K562 (cell line): Measurements from ENCODE around the gene FAM98C. TPM values are rescaled to one million over a fixed set of nuclear protein-coding genes. Genes with fewer than 3 reads are reported as not detected.

Experiments used
- ARID2 ChIP-seq: fragments of 450-650 bp; IDR thresholded peaks from 2 replicates; pipeline ENCODE4 v1.6.1; 2017; ENCODE audit warnings: antibody characterized with exemption, mild to moderate bottlenecking
- IFI16 ChIP-seq: fragments of 250-450 bp; sonication (Bioruptor Pico); IDR thresholded peaks from 2 replicates; pipeline ENCODE4 v2.1.2; 2022; ENCODE audit warnings: mild to moderate bottlenecking, inconsistent platforms
- NR1H2 ChIP-seq: sonication (generic); formaldehyde crosslinking; IDR thresholded peaks from 2 replicates; pipeline ENCODE4 v1.4.0; 2020; ENCODE audit warnings: mild to moderate bottlenecking, missing genetic modification reagents
- PTBP1 ChIP-seq: fragments of 200-400 bp; formaldehyde crosslinking; IDR thresholded peaks from 2 replicates; pipeline ENCODE4 v1.6.1; 2017; ENCODE audit warnings: low read depth, low read length
- REST ChIP-seq, 2 experiments: fragments of 450-650 bp; formaldehyde crosslinking in 1 of 2; IDR thresholded peaks; 2 replicates each; pipeline versions ENCODE4 v1.4.0 to v1.6.1; 2014 to 2020; ENCODE audit warnings: mild to moderate bottlenecking in 2 of 2, borderline replicate concordance in 1 of 2, low read depth in 1 of 2
- SRF ChIP-seq, 2 experiments: fragments of 250-450, 450-650 bp in 1 of 2; sonication (Bioruptor Pico) in 1 of 2; sonication (generic) in 1 of 2; formaldehyde crosslinking; IDR thresholded peaks; 2 replicates each; pipeline versions ENCODE4 v1.5.0 to v1.5.1; 2020 to 2022; ENCODE audit warnings: mild to moderate bottlenecking in 1 of 2, missing genetic modification reagents in 1 of 2
- SRSF1 ChIP-seq: fragments of 200-400 bp; formaldehyde crosslinking; IDR thresholded peaks from 2 replicates; pipeline ENCODE4 v1.6.1; 2017; ENCODE audit warnings: mild to moderate bottlenecking, low read depth, low read length, moderate library complexity
- TSHZ1 ChIP-seq: fragments of 250-450 bp; sonication (Bioruptor Pico); IDR thresholded peaks from 2 replicates; pipeline ENCODE4 v1.4.0; 2020; ENCODE audit warnings: mild to moderate bottlenecking, moderate library complexity
- YY1 ChIP-seq, 3 experiments: IDR thresholded peaks; 2 replicates each; pipeline ENCODE4 v1.6.1; 2011; ENCODE audit warnings: low read length in 2 of 3, mild to moderate bottlenecking in 2 of 3, moderate library complexity in 2 of 3, borderline replicate concordance in 1 of 3, control low read depth in 1 of 3, low read depth in 1 of 3; ENCODE audit not compliant: insufficient read depth in 3 of 3, insufficient replicate concordance in 2 of 3, control insufficient read depth in 1 of 3, insufficient read length in 1 of 3; ENCODE audit errors: extremely low read depth in 1 of 3
- ZKSCAN1 ChIP-seq: fragments of 150-350 bp; IDR thresholded peaks from 2 replicates; pipeline ENCODE4 v1.6.1; 2016; ENCODE audit warnings: low read depth, low read length
- ZNF408 ChIP-seq: fragments of 250-450 bp; sonication (Bioruptor Pico); IDR thresholded peaks from 2 replicates; pipeline ENCODE4 v1.4.0; 2020; ENCODE audit warnings: low read depth, mild to moderate bottlenecking, moderate library complexity
- ZNF511 ChIP-seq: sonication (generic); formaldehyde crosslinking; IDR thresholded peaks from 2 replicates; pipeline ENCODE4 v1.8.0; 2022; ENCODE audit warnings: mild to moderate bottlenecking, missing genetic modification reagents
- ZNF76 ChIP-seq: fragments of 250-450 bp; sonication (Bioruptor Pico); IDR thresholded peaks from 2 replicates; pipeline ENCODE4 v1.4.0; 2020; ENCODE audit warnings: mild to moderate bottlenecking, moderate library complexity, borderline replicate concordance
- polyA plus RNA-seq, 8 experiments: library from polyadenylated mRNA; depleted of rRNA in 4 of 8; stranded (reverse) in 5 of 8; unstranded in 3 of 8; fragments of >200 nt; fragmentation: Nextera tagmentation in 2 of 8; fragmentation: Illumina TruSeq in 1 of 8; extraction: Ambion mirVana in 2 of 8; extraction: Trizol in 1 of 8; gene quantifications; 2 replicates each; pipeline versions ENCODE4 v1.2.1 to v1.2.3, GENCODE V29; 2011 to 2014; ENCODE audit warnings: inconsistent platforms in 1 of 8, missing spikeins in 1 of 8
- total RNA-seq, 7 experiments: library from RNA; depleted of rRNA in 6 of 7; stranded (reverse); fragments of >200 nt in 6 of 7; fragmentation: Illumina TruSeq in 2 of 7; extraction: Trizol in 2 of 7; gene quantifications; 2 replicates each; pipeline versions ENCODE4 v1.2.1 to v1.2.3, GENCODE V29; 2011 to 2021; ENCODE audit warnings: low replicate concordance in 1 of 7

The FAM98C gene
- total and polyA plus RNA-seq, 9 of the 15 experiments (the other 6 are each of a cell fraction or from before 2014, with no cell fraction given): 1.7 to 43.8 (median 13.7) TPM

GRCh38 chr19:38389101-38389925 lies 13.6 kb upstream of the FAM98C start (continued):
- TF ChIP-seq REST (IDR thresholded peaks at IDR 0.05; ENCODE audit: borderline replicate concordance) (0 out of 2 replicates have a peak, but pooled peaks have one; percentile 5), REST (CRISPR knock-in tag; IDR thresholded peaks at IDR 0.05; ENCODE audit: low read depth) (no peak), SRSF1 (no peak), NR1H2 (CRISPR knock-in tag) (no peak), ARID2 (no peak), ZNF76 (CRISPR knock-in tag) (no peak), SRF (CRISPR knock-in tag; IDR thresholded peaks at IDR 0.05) (no peak), TSHZ1 (CRISPR knock-in tag) (no peak), YY1 (IDR thresholded peaks at IDR 0.05; ENCODE audit: borderline replicate concordance in 1 of 3, control insufficient read depth in 1 of 3, extremely low read depth in 1 of 3, insufficient read depth in 3 of 3, insufficient read length in 1 of 3, insufficient replicate concordance in 2 of 3, low read depth in 1 of 3, low read length in 2 of 3) (no peak), ZNF408 (no peak), PTBP1 (no peak), ZNF511 (CRISPR knock-in tag) (no peak), IFI16 (CRISPR knock-in tag) (no peak), ZKSCAN1 (no peak)
